ENCODE data around the gene CNTN1.

CNTN1 gene

DNA sequence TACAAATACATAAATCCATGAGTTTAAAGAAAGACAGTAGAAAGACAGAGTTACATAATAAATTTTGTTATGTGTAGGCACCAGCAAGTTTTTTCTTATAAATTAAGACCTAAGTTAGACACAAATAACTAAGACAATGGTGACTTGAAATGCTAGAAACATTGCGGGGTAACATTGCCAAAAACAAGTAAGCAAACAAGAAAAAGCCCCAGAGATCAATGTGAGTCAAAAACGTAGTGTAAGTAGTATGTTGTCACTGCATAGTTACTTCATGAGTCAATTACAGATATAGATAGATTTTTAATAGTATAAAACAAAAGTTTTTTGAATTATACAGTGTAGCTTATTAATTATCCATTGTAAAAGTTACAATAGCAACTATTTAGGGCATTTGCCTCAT, 83.4 kb downstream of the CNTN1 start:
- DNase-seq = no peak

DNA sequence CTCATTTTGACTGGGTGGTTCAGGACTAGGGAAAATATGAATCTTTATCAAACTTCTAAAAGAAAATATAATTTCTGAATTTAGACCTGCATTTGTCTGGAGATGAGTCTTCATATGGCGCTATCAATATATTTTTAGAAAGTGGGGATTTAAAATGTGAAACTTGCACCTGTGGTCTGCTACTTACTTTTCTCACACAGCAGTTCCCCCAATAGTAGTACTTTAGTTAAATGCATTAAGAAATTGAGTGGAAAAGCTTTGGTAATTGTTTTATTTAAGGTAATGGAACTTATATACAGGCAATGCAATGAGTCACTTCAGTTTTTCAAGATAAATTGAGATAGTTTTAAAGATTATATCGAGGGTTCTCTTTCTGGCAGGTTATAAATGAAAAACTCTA, 91.9 kb downstream of the CNTN1 start:
- no peak for DNase-seq

DNA sequence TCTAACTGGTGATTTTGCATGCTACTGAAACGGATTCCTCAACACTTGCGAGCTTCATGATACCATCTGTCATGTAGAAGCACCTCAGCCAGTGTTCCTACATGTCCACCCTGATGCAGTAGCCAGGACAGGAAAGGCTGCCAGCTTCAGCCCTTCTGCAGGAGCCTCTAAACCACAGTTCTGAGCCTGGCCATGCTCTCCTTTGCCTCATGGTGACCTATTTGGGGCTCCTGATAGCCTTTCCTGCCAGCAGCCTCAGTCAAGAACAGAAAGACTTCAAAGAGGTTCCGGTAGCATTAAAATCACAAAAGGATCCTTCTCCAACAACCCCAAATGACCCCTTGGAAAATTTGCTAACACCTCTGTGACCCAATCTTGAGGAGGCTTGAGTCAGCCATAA, 96.0 kb downstream of the CNTN1 start:
- no peak for DNase-seq

DNA sequence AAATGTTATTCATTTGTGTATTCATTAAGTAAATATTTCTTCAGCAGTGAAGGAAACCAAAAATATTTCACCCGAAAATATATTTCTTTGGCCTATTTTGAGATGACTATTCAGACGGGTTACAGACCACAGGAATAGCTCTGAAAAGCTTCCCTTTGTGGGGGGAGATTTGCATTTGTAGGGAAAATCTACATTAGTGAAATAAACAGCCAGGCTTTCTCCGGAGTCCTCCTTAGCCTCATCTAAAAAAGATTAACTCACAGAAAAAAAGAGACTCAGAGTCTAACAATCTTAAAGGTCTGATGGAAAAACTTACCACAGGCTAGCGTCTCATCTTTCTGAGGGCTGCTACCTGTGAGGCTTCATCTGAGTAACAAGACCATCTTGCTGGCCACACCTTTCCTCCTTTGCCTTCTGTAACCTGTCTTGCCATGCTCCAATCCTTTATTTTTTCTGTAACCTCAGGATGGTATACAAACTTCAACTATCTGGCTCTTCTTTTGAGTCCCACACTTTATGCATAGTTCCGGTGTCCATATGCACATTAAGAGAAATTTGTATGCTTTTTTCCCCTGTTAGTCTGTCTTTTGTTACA, 100.7 kb downstream of the CNTN1 start:
- DNase-seq = no peak

DNA sequence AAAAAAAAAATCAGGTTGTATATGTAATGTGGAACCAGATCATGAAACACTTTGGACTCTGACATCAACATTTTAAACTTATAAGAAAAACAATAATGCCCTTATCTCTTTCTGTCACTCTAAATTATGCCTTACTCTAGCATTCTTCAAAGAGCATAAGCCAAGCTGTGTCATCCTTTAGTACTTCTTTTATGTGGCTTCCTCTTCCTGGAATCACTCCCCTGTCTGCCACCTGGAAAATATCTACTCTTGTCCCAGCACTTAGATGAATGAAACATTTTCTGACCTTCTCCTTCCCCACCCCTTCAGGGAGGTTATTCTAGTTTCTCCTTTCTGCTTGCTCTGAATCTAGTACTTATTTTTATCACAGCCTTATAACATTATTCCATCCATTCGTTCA, 101.2 kb downstream of the CNTN1 start:
- DNase-seq = no peak

DNA sequence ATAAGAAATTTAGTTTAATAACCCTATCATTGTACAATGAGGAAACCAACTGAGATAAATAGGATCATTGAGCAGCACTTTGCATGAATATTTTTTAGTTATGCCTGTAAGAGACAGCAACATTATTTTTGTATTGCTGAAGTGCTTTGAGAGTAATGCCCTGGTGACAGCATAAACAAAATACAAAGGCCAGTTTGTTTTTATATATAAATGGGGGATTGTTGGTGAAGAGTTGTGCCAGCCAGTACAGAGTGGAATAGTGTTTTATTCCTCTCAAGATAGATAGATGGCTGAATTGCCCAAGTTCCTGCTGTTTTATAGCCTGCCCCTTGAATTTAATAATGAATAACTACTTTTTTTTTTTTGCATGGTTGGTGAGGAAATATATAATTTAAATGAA, 101.8 kb downstream of the CNTN1 start:
- DNase-seq = no peak

DNA sequence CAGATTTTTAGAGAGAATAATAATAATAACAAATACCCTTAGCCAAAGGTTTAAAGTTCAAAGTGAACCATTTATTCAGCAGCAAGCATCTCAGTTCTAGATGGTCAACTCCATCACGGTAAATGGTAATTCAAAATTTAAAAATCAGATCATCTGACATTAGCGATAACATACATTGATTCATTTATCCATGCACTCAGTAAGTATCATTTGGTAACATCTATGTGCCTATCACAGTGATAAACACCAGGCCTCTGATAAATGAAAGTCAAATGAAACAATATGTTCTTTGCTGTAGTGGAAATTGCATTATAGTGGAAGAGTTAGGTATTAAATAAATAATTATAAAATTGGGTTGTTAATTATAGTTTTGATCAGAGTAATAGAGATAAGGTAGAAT, 108.8 kb downstream of the CNTN1 start:
- no peak for DNase-seq

DNA sequence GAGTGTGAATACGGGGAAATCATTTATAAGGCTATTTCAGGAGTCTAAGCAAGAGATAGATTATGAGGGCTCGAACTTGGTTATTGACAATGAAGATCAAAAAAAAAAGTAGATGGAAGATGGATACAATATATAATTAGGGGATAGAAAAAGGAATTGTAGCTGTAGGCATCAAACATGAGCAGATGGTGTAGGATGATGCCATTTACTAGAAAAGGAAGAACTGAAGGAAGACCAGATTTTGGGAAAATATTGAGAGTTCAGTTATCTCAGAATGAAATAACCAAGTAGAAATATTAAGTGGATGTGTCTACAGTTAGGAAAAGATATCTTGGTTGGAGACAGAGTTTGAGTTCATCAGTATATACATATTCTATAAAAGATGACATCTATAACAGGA, 109.6 kb downstream of the CNTN1 start:
- DNase-seq = no peak

DNA sequence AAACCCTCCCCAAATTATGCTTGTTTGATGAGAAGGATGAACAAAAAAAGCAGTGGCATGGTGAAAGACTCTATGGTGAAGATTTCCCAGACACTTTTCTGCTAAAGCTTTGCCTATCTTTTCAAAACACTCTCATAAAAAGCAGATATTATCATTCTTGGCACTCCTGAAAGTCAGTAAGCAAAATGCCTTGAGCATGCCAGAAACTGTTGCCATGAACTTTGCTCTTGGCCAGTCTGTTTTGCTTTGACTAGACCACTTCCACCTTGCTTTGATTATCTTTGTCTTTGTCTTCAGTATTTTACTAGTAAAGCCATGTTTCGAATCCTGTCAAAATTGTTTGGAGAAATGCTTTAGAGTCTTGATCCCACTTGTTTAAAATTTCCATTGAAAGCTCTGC, 110.4 kb downstream of the CNTN1 start:
- no peak for DNase-seq

DNA sequence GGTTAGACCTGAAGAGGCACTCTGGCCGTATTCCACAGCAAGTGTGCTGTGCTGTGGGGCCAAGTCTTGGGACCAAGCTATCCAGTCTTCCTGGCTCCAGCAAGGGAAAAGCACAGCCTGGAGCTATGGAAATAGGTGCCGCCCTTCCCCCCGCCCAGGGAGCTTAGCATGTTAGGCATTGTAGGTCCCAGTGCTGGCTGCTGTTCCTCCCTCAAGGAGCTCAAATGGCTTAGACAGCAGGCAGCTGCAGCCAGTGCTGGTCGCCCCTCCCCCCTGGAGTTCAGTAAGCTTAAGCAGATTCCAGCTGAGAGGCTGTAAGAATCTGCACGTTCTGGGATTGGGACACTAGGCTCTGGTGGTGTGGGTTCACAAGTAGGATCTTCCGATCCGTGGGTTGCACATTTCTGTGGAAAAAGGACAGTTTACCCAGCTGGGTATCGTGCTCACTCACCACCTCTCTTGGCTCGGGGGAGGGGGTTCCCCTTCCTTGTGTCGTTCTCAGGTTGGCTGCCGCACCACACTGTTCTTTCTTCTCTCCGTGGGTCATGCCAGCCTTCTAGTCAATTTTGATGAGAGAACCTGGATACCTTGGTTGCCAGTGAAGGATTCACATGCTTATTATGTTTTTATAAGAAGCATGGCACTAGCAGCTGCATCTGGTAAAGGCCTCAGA, 127.3 kb downstream of the CNTN1 start:
- DNase-seq = peak; percentile 2

DNA sequence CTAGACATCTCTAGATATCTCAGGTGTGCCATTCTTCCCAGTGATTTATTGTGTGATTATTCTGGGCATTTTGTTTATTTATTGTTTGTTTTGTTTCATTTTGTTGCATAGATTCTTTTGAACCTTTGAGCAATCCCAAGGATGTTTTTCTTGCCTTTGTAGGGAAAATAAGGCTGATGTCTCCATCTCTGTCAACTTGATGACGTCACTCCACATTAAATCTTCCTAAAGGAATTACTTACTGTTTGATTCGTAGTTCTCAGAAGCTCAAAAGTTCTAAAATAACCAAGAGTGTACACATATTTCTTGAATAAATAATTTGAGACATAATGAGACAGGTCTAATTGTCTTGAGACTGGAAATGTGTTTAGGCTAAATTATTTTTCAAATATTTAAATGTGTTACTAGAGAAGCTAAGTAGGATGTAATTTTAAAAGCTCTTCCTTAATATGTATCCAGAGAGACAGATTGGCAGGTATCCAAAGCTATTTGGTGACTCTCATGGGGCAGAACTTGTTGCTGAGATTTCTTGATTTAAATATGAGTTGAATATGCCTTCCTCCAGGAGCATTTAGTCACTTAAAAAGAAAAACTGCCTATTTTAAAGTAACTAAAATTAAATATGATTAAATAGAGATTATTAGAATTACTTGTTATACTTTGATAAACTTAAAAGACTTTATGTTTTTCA, 128.7 kb downstream of the CNTN1 start:
- no peak for DNase-seq

DNA sequence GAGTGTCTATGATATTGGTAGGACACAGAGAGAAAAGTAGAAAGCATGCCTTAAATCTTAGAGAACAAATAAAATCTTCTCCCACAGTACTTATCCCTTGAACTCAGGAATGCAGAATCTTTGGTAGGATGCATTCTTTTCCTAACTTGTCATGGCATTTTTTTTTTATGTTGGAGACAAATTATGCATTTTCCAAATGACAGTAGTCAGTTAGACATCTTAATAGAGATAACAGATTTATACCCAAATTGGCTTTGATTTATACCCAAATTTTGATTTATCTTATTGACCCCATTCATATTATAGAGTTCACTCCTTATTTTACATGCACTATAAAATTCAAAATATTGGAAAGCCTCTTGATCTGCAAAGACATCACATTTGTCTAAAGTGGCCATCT, 132.9 kb downstream of the CNTN1 start:
- DNase-seq = peak; percentile 17

DNA sequence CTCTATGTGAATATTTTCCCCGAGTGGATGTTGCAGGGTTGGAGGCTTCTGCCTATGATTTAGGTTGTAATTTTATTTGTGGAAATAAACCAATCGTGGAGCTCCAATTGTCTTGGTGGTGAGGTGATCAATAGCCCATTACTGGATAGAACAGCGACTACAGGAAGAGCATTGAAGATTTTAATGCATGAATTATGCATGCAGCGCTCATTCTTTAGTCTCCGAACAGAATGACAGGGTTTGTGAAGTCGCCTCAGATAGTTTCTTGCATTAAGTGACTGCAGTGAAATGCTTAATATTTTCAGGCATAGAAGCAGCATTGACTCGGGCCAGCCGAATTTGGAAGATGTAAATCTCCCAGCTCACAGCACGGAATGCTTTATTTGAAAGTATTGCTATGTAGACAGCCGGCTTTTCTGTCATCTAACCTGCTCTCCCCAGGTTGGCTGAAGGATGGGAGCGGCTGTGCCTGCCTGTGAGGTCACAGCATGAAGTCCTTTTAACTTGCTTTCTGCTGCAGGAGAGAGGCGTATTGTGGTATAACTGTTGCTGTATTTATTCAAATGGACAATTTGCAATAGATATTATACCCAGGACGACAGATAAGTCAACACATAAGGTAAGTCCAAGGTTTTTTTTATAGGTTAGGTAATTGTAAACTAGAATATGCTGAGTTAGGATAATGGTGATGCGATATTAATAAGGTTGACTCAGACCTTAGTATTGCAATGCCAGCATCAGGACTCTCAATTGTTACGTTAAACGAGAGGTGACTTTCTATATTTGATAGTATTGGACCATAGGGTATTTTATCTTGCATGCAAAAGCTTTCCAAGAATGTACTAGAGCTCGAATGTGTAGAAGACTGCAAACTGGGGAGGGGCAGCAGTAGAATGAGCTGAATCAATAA, 135.7 kb downstream of the CNTN1 start:
- DNase-seq = no peak

DNA sequence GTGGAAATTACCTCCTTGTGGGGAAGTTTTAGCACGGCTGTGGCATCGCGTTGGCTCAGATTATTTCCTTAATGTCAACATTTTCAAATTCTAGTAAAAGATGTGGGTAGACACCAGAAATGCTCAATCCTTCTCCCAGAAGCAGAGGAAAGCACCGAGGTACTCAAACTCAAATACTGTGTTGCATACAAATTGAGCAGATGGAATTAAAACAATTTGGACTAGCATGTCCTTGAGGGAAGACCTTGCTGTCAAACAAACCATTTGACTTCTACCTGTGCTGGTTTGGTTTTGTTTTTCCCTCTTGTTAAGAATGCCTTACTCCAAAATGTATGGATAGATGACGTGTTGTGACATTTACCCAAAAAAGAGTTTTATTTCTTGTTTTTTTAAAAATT, 136.4 kb downstream of the CNTN1 start:
- DNase-seq = no peak

DNA sequence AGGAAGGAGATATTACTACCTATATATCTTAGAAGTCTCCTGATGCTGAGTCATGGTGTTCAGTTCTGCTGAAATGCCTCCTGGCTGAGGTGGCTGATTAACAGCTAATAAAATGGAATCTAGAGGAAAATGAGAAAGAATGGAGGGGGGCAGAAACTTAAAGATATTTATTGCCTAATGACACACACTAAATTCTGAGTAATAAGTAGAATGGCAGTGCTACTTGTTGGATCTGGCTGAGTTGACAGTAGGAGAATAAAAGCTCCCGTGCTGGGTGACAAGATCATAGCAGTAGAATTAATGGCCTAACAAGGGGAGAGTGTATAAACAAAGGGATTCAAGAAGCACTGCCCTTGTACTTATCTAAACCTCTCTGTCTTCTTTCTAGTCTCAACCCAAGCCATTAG, 137.5 kb downstream of the CNTN1 start:
- peak; percentile 5 for DNase-seq

DNA sequence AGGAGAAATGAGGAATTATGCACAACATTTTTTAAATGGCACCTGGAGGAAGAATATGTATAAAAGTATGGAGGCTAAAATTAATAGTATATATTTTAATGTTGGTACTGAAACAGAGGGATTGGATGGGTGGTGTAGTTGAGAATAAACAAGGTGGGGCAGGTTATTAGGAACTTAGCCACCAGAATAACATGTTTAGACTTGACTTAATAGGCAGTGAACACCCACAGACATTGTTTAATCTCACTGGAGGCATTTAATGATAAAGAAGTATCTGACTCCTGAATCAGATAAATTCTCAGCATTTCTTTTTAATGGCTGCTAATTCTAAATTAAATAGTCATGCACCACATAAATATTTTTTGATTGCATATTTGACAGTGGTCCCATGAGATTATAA, 139.7 kb downstream of the CNTN1 start:
- no peak for DNase-seq

DNA sequence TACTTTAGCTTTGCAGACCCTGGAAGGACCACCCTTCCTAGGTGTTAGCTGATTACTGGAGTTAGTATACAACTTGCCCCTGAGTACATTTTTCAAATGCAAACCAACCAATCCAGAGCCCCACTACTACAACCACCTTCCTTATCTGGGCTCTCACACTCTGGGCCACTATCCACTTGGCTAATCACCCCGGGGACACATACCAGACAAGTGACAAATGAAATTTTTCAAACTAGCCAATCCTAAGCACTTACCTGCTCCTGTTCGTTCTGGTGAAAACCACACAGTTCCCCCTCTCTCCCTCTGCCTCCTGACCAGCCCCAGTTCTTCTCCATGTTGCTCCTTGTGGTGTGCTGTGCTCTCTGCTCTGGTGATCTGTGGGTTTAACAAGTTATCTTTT, 140.4 kb downstream of the CNTN1 start:
- DNase-seq = no peak

DNA sequence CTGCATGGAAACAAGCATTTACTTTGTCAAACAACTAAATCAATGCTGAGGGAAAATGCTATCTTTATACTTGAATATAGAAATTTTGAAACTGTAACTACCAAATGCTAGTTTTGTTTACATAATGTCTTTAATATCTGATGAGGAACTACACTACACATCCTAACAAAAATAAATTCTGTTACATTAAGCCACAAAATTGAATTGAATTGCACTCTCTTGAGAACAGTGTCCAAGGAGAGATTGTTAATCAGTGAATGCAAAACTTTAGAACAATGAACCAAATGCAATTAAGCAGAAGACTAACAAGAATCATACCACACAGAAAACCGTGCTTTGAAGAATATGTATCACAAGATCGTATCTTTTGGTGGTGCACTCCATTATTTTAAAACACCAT, 141.6 kb downstream of the CNTN1 start:
- DNase-seq = no peak

DNA sequence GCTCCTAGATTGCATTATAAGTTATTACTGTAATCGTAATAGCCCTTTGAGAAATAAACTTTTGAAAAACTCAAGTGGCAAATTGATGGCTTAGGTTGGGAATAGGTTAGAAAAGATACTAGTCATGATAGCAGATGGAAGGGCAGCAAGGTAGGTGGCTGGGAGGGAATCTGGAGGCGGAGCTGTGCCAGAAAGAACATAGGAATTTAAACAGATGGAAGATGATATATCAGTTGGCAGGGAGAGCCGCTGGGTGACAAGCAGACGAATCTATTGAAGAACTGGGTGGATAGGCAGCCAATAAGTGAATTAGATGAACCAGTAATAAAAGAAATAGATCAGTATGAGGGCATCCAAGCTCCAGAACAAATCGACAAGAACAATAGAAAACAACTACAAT, 142.1 kb downstream of the CNTN1 start:
- DNase-seq = no peak

DNA sequence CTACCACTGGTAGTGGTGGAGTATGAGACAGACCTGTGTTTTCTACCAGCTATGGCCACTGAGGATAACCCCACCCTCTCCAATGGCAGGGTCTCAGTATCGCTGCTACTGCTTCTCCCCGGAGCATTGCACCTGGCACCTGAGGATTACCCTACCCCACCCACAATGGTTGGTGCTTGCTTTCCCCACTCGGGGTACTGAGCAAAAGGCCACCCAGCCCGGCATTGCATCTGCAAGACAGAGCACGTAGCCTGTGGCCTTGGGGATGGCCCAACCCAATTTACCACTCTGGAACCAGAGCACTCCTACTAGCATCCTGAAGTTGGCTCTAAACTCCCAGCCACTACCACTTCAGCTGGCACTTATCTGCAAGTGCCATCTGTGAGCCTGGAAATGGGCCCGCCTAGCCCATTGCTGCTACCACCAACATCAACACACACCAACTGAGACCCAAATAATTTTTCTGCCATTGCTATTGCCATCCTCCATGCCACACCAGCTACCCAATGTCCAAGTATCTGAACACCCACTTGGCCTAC, 145.7 kb downstream of the CNTN1 start:
- DNase-seq = no peak

DNA sequence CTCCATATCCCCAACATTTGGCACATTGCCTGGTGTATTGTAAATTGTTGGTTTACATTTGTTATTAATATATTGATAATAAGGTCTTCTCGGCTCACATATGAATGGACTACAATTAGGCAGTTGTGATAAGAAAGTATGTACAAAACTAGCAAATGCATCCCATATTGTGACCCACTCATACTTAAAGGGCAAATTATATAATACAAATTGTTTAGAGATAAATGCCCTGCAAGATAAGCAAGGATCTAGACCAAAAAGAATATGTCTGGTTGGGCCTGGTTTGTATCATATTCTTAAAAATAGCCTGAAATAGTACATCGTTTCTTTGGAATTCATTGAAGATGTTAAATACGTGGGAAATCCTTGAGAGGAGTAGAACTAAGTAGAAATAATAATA, 151.3 kb downstream of the CNTN1 start:
- DNase-seq = no peak

DNA sequence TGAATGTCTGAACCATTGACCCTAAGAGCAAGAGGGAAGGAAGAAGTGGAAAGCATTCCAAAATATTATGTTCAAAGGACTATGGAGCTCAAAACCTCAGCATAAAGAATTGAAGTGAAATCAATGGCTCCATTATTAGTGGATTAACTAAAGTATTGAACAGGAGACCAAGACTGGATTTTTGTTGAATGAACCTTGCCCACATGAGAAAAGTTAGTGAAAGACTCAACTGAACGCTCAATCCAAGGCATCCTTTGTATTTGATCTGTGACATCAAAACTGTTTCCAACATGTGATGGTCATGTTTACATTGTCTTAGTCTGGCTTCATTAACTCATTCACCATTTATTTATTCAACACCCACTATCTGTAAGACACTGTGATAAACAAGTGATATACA, 161.0 kb downstream of the CNTN1 start:
- no peak for DNase-seq

DNA sequence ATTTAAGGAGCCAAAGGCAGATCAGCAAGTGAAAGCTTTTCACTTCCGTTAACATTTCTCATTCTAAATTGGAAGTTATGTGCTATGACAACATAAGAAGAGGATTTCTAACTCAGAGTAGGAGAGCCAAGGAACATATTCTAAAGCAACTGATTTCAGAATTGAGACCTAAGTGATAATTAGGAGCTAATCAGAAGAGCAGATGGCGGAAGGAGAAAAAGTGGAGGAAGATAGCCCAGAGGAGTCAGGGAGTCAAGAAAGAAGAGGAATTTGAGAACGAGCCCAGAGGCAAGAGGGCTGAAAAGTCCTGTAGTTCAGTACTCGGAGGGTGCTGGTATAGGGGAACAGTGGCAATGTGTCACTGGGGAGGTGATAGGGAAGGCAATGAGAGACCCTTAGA, 162.4 kb downstream of the CNTN1 start:
- DNase-seq = no peak
